GM18511 (cell line): ENCODE results near the gene OXSR1.
"Not testable (repeated sequence)": the region's sequence is repeated elsewhere in the genome, so short reads cannot be mapped to it uniquely, and the experiment has no call there.

Experiments
- ATAC-seq: cut with Tn5 transposase; IDR thresholded peaks from one replicate; pipeline ENCODE4 v1.9.1; 2021; ENCODE audit warnings: mild to moderate bottlenecking, moderate library complexity; ENCODE audit not compliant: unreplicated experiment

OXSR1 gene

GRCh38 chr3:38127611-38128302 is 37.6 kb upstream of the OXSR1 start:
- no peak for ATAC-seq

GRCh38 chr3:38128303-38128655 is 37.1 kb upstream of the OXSR1 start:
- no peak for ATAC-seq

GRCh38 chr3:38129058-38129457 is 36.3 kb upstream of the OXSR1 start:
- ATAC-seq = no peak

- ATAC-seq = no peak
Observed at GRCh38 chr3:38130631-38131065, 34.7 kb upstream of the OXSR1 start.

- no peak for ATAC-seq
Observed at GRCh38 chr3:38131621-38132369, 33.5 kb upstream of the OXSR1 start.

- no peak for ATAC-seq
Observed at GRCh38 chr3:38133209-38133556, 32.2 kb upstream of the OXSR1 start.

- no peak for ATAC-seq
Observed at GRCh38 chr3:38133557-38134405, 31.6 kb upstream of the OXSR1 start.

GRCh38 chr3:38134517-38135143 is 30.7 kb upstream of the OXSR1 start:
- not testable (repeated sequence) for ATAC-seq

- ATAC-seq = not testable (repeated sequence)
Observed at GRCh38 chr3:38135621-38136277, 29.6 kb upstream of the OXSR1 start.

- ATAC-seq = peak; percentile 19
Observed at GRCh38 chr3:38136393-38136776, 29.0 kb upstream of the OXSR1 start.

- ATAC-seq = peak; percentile 87
Observed at GRCh38 chr3:38136777-38137614, 28.3 kb upstream of the OXSR1 start, which contains the start of gene ACAA1. TSS of gene ACAA1 (minus strand) at chr3:38137127. CDS start at chr3:38137035, 92 bp downstream.

- no peak for ATAC-seq
Observed at GRCh38 chr3:38137615-38138348, 27.6 kb upstream of the OXSR1 start.

GRCh38 chr3:38138349-38139190 is 26.8 kb upstream of the OXSR1 start, which contains the start of gene MYD88:
TSS of gene MYD88 (plus strand) at chr3:38138661. CDS start at chr3:38138701, 40 bp downstream.
- ATAC-seq = peak; percentile 45

GRCh38 chr3:38139191-38139590 is 26.1 kb upstream of the OXSR1 start:
- ATAC-seq = no peak

GRCh38 chr3:38139652-38140051 is 25.7 kb upstream of the OXSR1 start:
- no peak for ATAC-seq

GRCh38 chr3:38140326-38141172 is 24.8 kb upstream of the OXSR1 start:
- ATAC-seq = no peak
